Fibroblast of pulmonary artery (primary cell): ENCODE data around the gene ANKRD44.

ENCODE experiments used
- DNase-seq: peaks from one replicate; pipeline ENCODE4 v3.0.0-alpha.2; 2010; ENCODE audit warnings: low read depth
- H3K4me3 ChIP-seq: replicated peaks from 2 replicates; pipeline ENCODE4 v1.5.1; 2011; ENCODE audit warnings: low read depth, mild to moderate bottlenecking, control low read depth, low read length, moderate library complexity
- TF ChIP-seq, protein P1 (sequence below): IDR thresholded peaks from 2 replicates; pipeline ENCODE4 v1.5.1; 2011; ENCODE audit warnings: mild to moderate bottlenecking, control low read depth, low read length, inconsistent platforms; ENCODE audit errors: missing control alignments

The ANKRD44 gene

DNA sequence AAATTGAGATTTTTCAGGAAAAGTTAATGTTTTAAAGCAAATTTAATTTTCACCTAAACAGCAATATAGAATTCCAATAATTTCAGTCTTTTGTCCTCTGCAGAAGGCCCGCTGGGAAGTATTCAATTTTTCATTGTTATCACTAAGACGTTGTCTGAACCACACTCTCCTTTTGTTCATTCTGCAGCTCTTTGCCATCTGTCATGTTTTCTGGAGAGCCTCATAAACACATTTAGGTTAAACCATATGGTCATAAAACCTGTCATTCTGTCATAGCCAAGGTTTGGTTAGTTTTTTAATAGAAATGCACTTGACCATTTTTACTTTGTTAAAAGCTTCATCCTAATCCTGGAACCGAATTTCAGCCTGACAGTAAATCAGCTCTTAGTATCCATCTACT is 330.1 kb downstream of the ANKRD44 start:
- no peak for DNase-seq
- no peak overlapping the region for H3K4me3 ChIP-seq
- TF ChIP-seq, protein P1, sequence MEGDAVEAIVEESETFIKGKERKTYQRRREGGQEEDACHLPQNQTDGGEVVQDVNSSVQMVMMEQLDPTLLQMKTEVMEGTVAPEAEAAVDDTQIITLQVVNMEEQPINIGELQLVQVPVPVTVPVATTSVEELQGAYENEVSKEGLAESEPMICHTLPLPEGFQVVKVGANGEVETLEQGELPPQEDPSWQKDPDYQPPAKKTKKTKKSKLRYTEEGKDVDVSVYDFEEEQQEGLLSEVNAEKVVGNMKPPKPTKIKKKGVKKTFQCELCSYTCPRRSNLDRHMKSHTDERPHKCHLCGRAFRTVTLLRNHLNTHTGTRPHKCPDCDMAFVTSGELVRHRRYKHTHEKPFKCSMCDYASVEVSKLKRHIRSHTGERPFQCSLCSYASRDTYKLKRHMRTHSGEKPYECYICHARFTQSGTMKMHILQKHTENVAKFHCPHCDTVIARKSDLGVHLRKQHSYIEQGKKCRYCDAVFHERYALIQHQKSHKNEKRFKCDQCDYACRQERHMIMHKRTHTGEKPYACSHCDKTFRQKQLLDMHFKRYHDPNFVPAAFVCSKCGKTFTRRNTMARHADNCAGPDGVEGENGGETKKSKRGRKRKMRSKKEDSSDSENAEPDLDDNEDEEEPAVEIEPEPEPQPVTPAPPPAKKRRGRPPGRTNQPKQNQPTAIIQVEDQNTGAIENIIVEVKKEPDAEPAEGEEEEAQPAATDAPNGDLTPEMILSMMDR, result no peak

- TF ChIP-seq, protein P1, result no peak
- no peak for DNase-seq
- no peak overlapping the region for H3K4me3 ChIP-seq
Observed at GRCh38 chr2:196980001-196980400, 330.6 kb downstream of the ANKRD44 start.

DNA sequence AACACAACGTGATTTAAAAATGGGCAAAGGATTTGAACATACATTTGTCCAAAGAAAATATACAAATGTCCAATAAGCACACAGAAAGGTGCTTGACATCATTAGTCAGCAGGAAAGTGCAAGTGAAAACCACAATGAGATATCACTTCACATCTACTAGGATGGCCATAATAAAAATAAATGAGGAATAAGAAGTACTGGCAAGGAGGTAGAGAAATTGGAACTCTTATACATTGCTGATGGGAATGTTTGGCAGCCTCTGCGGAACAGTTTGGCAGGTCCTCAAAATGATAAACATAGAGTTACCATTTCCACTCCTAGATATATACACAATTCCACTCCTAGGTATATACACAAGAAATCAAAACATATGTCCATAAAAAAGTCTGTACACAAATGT is 333.1 kb downstream of the ANKRD44 start:
- TF ChIP-seq, protein P1, result no peak
- no peak overlapping the region for H3K4me3 ChIP-seq
- peak; percentile 15 for DNase-seq

DNA sequence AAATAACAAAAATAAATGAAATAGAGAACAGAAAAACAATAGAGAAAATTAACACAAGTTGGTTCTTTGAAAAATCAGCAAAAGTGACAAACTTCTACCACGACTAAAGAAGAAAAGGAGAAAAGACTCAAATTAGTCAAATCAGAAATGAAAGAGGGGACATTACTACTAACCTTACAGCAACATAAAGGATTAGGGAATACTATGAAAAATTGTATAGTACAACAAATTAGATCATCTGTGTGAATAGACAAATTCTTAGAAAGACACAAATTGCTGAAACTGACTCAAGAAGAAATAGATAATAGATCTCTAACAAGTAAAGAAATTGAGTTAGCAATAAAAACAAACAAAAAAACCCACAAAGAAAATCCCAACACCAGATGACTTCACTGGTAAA is 335.6 kb downstream of the ANKRD44 start:
- DNase-seq, result no peak
- TF ChIP-seq, protein P1, result no peak
- H3K4me3 ChIP-seq, result no peak overlapping the region

DNA sequence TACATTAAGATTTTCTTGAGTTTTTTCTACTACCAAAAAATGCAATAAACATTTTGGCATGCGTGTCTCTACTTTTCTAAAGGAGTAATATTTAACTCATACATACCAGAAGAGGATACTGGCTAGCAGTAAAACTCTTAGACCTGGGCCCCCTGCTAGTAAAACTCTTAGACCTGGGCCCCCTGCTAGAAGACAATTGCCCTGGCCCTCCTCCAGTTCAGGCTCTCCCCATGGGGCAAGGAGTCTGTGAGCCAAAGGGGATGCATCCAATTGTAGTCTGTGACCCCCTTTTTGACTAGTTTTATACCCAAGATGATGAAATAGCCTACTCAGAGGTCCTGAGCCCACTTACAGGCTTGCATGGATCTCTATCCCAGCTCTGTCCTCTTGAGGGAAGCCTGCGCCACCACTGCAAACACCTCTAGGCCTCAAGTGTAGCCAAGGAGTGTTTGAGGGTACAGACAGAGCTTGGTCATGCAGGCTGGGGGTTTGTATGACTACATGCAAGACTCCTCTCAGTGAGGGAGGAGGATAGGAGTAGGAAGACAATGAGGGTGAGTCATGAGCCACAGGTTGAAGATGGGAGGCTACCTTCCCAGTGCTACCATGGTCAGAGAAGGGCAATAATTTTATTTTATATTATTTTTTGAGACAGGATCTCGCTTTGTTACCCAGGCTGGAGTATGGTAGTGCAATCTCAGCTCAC is 338.9 kb downstream of the ANKRD44 start:
- TF ChIP-seq, protein P1, result no peak
- no peak for DNase-seq
- H3K4me3 ChIP-seq, result no peak overlapping the region

DNA sequence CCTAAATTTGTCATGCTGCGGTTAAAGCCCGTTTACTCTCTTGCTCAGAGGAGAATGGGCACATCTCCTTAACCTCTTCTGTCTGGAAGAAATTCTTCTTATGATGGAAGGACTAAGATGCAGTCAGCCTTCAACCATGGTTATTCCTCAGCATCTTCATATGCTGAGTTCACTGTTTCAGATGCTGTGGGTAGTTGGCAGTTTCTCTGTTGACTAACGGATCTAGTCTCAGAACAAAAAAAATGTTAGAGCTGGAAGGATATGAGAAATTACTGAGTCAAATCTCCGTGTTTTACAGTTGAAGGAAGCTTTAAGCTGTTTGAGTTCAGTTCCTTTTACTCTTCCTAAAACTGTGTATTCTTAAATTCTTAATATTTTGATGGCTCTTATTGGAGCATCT is 340.5 kb downstream of the ANKRD44 start:
- no peak for DNase-seq
- H3K4me3 ChIP-seq, result no peak overlapping the region
- TF ChIP-seq, protein P1, result no peak

GRCh38 chr2:196968516-196968915 is 342.1 kb downstream of the ANKRD44 start:
- DNase-seq, result no peak
- TF ChIP-seq, protein P1, result no peak
- H3K4me3 ChIP-seq, result no peak overlapping the region
